Tibial nerve (tissue), 3 donors: ENCODE measurements around the gene NFE2L1.

Source experiments
- POLR2A ChIP-seq, 2 donors: fragments of 450-650 bp; IDR thresholded peaks; one replicate each; pipeline ENCODE4 v1.6.1; 2017; ENCODE audit warnings: antibody characterized with exemption in 2 of 2, mild to moderate bottlenecking in 2 of 2, moderate library complexity in 2 of 2
- TF ChIP-seq, protein P1 (sequence below), 5 experiments: fragments of 200-600 bp in 3 of 5; fragments of 450-650 bp in 2 of 5; sonication (generic) in 3 of 5; IDR thresholded peaks; one replicate each; pipeline ENCODE4 v1.5.1; 2016 to 2019; ENCODE audit warnings: antibody characterized with exemption in 5 of 5, mild to moderate bottlenecking in 3 of 5, moderate library complexity in 2 of 5

DNA sequence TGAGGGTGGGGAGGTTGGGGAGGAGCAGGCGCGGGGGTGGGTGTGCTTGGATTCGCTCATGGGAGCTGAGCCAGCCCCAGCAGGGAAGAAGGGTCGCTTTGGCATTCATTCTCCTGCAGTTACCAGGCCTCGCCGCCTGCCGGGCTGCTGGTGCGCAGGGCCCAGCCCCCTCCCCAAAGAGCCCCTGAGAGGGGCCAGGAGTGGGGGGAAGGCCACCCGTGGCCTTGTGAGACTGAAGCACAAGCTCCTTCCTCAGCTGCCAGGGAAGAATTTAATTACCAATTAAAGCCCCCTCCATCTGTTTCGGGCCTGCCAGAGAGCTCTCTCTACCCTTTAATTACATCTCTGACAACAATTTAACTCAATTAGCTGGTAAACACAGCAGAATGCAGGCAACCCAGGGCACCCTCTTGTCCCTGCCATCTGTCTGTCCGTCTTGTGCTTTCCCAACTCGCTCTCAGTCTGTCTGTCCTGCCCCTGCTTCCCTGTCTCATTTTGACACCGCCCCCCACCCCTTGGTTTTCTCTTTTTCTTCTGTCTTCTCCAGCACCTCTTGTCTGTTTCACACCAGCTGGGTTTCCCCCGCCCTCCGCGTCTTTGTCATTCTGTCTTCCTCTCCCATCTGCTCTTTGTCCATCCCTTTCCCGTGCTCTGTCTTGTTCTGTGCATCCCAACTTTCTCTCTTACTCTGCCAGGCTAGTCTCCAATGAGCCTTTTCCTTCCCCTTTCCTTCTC, 44.6 kb upstream of the NFE2L1 start:
- TF ChIP-seq, protein P1, sequence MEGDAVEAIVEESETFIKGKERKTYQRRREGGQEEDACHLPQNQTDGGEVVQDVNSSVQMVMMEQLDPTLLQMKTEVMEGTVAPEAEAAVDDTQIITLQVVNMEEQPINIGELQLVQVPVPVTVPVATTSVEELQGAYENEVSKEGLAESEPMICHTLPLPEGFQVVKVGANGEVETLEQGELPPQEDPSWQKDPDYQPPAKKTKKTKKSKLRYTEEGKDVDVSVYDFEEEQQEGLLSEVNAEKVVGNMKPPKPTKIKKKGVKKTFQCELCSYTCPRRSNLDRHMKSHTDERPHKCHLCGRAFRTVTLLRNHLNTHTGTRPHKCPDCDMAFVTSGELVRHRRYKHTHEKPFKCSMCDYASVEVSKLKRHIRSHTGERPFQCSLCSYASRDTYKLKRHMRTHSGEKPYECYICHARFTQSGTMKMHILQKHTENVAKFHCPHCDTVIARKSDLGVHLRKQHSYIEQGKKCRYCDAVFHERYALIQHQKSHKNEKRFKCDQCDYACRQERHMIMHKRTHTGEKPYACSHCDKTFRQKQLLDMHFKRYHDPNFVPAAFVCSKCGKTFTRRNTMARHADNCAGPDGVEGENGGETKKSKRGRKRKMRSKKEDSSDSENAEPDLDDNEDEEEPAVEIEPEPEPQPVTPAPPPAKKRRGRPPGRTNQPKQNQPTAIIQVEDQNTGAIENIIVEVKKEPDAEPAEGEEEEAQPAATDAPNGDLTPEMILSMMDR (IDR thresholded peaks at IDR 0.05): no peak
- no peak for TF ChIP-seq POLR2A (IDR thresholded peaks at IDR 0.05)
